Measurements from ENCODE around the gene KCND1. TPM values are rescaled to one million over a fixed set of nuclear protein-coding genes. Genes with fewer than 3 reads are reported as not detected.

KCND1 gene
- total RNA-seq, 1 experiment from 2014 or later, result 0.18 TPM

GRCh38 chrX:48939524-48940228 lies 32.0 kb downstream of the KCND1 start:
- Histone ChIP-seq H3K4me1 (replicated peaks) (peaks cover 10% of the 10 kb centered on the region), H3K36me3 (0 out of 2 replicates have a peak, but pooled peaks cover 3% of the 10 kb centered on the region), H3K27me3 (replicated peaks) (no peaks in the 10 kb centered on the region), H3K4me3 (no peak overlapping the region), H3K27ac (no peak overlapping the region), H3K9me3 (replicated peaks) (no peaks in the 10 kb centered on the region)
- DNase-seq (ENCODE audit: low read depth in 1 of 2, low spot score in 2 of 2), result no peak

- Histone ChIP-seq H3K4me1 (replicated peaks) (peaks cover 10% of the 10 kb centered on the region), H3K27me3 (replicated peaks) (no peaks in the 10 kb centered on the region), H3K4me3 (no peak overlapping the region), H3K36me3 (peaks cover 5% of the 10 kb centered on the region), H3K9me3 (replicated peaks) (no peaks in the 10 kb centered on the region), H3K27ac (no peak overlapping the region)
- no peak for DNase-seq (ENCODE audit: low read depth in 1 of 2, low spot score in 2 of 2)
Observed at GRCh38 chrX:48938721-48939425, 32.8 kb downstream of the KCND1 start.

- Histone ChIP-seq H3K4me3 (no peak overlapping the region), H3K4me1 (replicated peaks) (peaks cover 10% of the 10 kb centered on the region), H3K27ac (no peak overlapping the region), H3K9me3 (replicated peaks) (no peaks in the 10 kb centered on the region), H3K36me3 (peaks cover 5% of the 10 kb centered on the region), H3K27me3 (replicated peaks) (no peaks in the 10 kb centered on the region)
- peak; percentile 29 to 48 for DNase-seq (ENCODE audit: low read depth in 1 of 2, low spot score in 2 of 2)
Observed at GRCh38 chrX:48937054-48937907, 34.4 kb downstream of the KCND1 start.

- Histone ChIP-seq H3K4me3 (no peak overlapping the region), H3K27ac (no peak overlapping the region), H3K9me3 (replicated peaks) (no peaks in the 10 kb centered on the region), H3K27me3 (replicated peaks) (no peaks in the 10 kb centered on the region), H3K36me3 (peaks cover 5% of the 10 kb centered on the region), H3K4me1 (replicated peaks) (peaks cover 10% of the 10 kb centered on the region)
- no peak for DNase-seq (ENCODE audit: low read depth in 1 of 2, low spot score in 2 of 2)
Observed at GRCh38 chrX:48936429-48937053, 35.1 kb downstream of the KCND1 start.

- Histone ChIP-seq H3K36me3 (peaks cover 7% of the 10 kb centered on the region), H3K4me1 (replicated peaks) (peaks cover 10% of the 10 kb centered on the region), H3K4me3 (no peak overlapping the region), H3K27ac (no peak overlapping the region), H3K27me3 (replicated peaks) (no peaks in the 10 kb centered on the region), H3K9me3 (replicated peaks) (no peaks in the 10 kb centered on the region)
- no peak for DNase-seq (ENCODE audit: low read depth in 1 of 2, low spot score in 2 of 2)
Observed at GRCh38 chrX:48935301-48935670, 36.4 kb downstream of the KCND1 start.

- no peak overlapping the region for H3K27ac ChIP-seq
- H3K4me3 ChIP-seq, result no peak overlapping the region
- DNase-seq (ENCODE audit: low read depth in 1 of 2, low spot score in 2 of 2), result no peak
- peaks cover 10% of the 10 kb centered on the region for H3K4me1 ChIP-seq (replicated peaks)
- no peaks in the 10 kb centered on the region for H3K9me3 ChIP-seq (replicated peaks)
- H3K36me3 ChIP-seq, result peaks cover 8% of the 10 kb centered on the region
- H3K27me3 ChIP-seq (replicated peaks), result no peaks in the 10 kb centered on the region
Observed at GRCh38 chrX:48934581-48935300, 36.9 kb downstream of the KCND1 start.

GRCh38 chrX:48933757-48934156 lies 37.9 kb downstream of the KCND1 start:
- Histone ChIP-seq H3K4me3 (no peak overlapping the region), H3K27ac (no peak overlapping the region), H3K27me3 (replicated peaks) (no peaks in the 10 kb centered on the region), H3K9me3 (replicated peaks) (no peaks in the 10 kb centered on the region), H3K4me1 (replicated peaks) (peaks cover 10% of the 10 kb centered on the region), H3K36me3 (peaks cover 8% of the 10 kb centered on the region)
- DNase-seq (ENCODE audit: low read depth in 1 of 2, low spot score in 2 of 2), result no peak

GRCh38 chrX:48927736-48928382 lies 43.8 kb downstream of the KCND1 start:
- Histone ChIP-seq H3K36me3 (peaks cover 10% of the 10 kb centered on the region; the same call in 1 of the 2 replicates), H3K4me1 (replicated peaks) (no peaks in the 10 kb centered on the region), H3K9me3 (replicated peaks) (no peaks in the 10 kb centered on the region), H3K4me3 (no peak overlapping the region), H3K27ac (no peak overlapping the region), H3K27me3 (replicated peaks) (no peaks in the 10 kb centered on the region)
- DNase-seq (ENCODE audit: low read depth in 1 of 2, low spot score in 2 of 2), result no peak

GRCh38 chrX:48927123-48927522 lies 44.5 kb downstream of the KCND1 start:
- no peak overlapping the region for H3K4me3 ChIP-seq
- no peaks in the 10 kb centered on the region for H3K27me3 ChIP-seq (replicated peaks)
- no peaks in the 10 kb centered on the region for H3K9me3 ChIP-seq (replicated peaks)
- H3K4me1 ChIP-seq (replicated peaks), result no peaks in the 10 kb centered on the region
- DNase-seq (ENCODE audit: low read depth in 1 of 2, low spot score in 2 of 2), result no peak
- no peak overlapping the region for H3K27ac ChIP-seq
- H3K36me3 ChIP-seq, result peaks cover 12% of the 10 kb centered on the region; the same call in 1 of the 2 replicates

- Histone ChIP-seq H3K27me3 (replicated peaks) (no peaks in the 10 kb centered on the region), H3K4me1 (replicated peaks) (peaks cover 7% of the 10 kb centered on the region; the same call in 1 of the 2 replicates), H3K9me3 (replicated peaks) (no peaks in the 10 kb centered on the region), H3K36me3 (0 out of 2 replicates have a peak, but pooled peaks cover 9% of the 10 kb centered on the region), H3K27ac (no peak overlapping the region), H3K4me3 (no peak overlapping the region)
- no peak for DNase-seq (ENCODE audit: low read depth in 1 of 2, low spot score in 2 of 2)
Observed at GRCh38 chrX:48924270-48924669, 47.4 kb downstream of the KCND1 start.

- Histone ChIP-seq H3K9me3 (replicated peaks) (no peaks in the 10 kb centered on the region), H3K27me3 (replicated peaks) (no peaks in the 10 kb centered on the region), H3K4me1 (replicated peaks) (peaks cover 7% of the 10 kb centered on the region; the same call in 1 of the 2 replicates), H3K36me3 (0 out of 2 replicates have a peak, but pooled peaks cover 9% of the 10 kb centered on the region), H3K4me3 (no peak overlapping the region), H3K27ac (no peak overlapping the region)
- no peak for DNase-seq (ENCODE audit: low read depth in 1 of 2, low spot score in 2 of 2)
Observed at GRCh38 chrX:48923771-48924170, 47.9 kb downstream of the KCND1 start.

GRCh38 chrX:48920718-48921104 lies 50.9 kb downstream of the KCND1 start:
- Histone ChIP-seq H3K27me3 (replicated peaks) (no peaks in the 10 kb centered on the region), H3K9me3 (replicated peaks) (no peaks in the 10 kb centered on the region)
- no peak for DNase-seq (ENCODE audit: low read depth in 1 of 2, low spot score in 2 of 2)

More at GRCh38 chrX:48920718-48921104, 50.9 kb downstream of the KCND1 start:
- H3K36me3 ChIP-seq, result 0 out of 2 replicates have a peak, but pooled peaks cover 9% of the 10 kb centered on the region
- peaks cover 14% of the 10 kb centered on the region for H3K4me1 ChIP-seq (replicated peaks)
- H3K27ac ChIP-seq, result no peak overlapping the region
- H3K4me3 ChIP-seq, result no peak overlapping the region

Measured in SJSA1 (cell line).